Left forelimb (tissue), 1 donor: ENCODE measurements around the gene ISOC1.

Source experiments
- DNase-seq: peaks from one replicate; pipeline ENCODE4 v3.0.0-alpha.2; 2018; ENCODE audit warnings: low spot score

Gene ISOC1

GRCh38 chr5:129125819-129126218, 31.3 kb downstream of the ISOC1 start:
- DNase-seq: no peak

GRCh38 chr5:129133553-129133952, 39.0 kb downstream of the ISOC1 start:
- no peak for DNase-seq

- DNase-seq: no peak
Observed at GRCh38 chr5:129135633-129136032, 41.1 kb downstream of the ISOC1 start.

- no peak for DNase-seq
Observed at GRCh38 chr5:129137637-129138036, 43.1 kb downstream of the ISOC1 start.

- DNase-seq: no peak
Observed at GRCh38 chr5:129141078-129141477, 46.5 kb downstream of the ISOC1 start.

GRCh38 chr5:129141696-129142095, 47.1 kb downstream of the ISOC1 start:
- DNase-seq: no peak

GRCh38 chr5:129155876-129156275, 61.3 kb downstream of the ISOC1 start:
- no peak for DNase-seq

- DNase-seq: no peak
Observed at GRCh38 chr5:129161830-129162229, 67.3 kb downstream of the ISOC1 start.
